MV-4-11 (cell line): ENCODE data around the gene NRAS.

Experiments
- DNase-seq: peaks from one replicate; lab custom pipeline; 2025; lab: John Stamatoyannopoulos, UW

The NRAS gene

GRCh38 chr1:114676115-114676514 is 40.5 kb downstream of the NRAS start:
- no peak for DNase-seq

DNA sequence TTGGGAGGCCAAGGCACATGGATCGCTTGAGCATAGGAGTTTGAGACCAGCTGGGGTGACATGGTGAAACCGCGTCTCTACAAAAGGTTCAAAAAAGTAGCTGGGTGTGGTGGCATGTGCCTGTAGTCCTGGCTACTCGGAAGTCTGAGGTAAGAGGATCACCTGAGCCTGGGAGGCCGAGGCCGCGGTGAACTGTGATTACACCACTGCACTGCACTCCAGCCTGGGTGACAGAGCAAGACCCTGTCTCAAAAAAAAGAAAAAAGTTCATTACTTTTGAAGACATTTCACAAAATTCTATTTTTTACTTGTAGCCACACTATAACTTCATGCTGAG is 44.7 kb downstream of the NRAS start:
- no peak for DNase-seq

GRCh38 chr1:114671011-114671938 is 45.3 kb downstream of the NRAS start:
- peak; percentile 9 for DNase-seq

DNA sequence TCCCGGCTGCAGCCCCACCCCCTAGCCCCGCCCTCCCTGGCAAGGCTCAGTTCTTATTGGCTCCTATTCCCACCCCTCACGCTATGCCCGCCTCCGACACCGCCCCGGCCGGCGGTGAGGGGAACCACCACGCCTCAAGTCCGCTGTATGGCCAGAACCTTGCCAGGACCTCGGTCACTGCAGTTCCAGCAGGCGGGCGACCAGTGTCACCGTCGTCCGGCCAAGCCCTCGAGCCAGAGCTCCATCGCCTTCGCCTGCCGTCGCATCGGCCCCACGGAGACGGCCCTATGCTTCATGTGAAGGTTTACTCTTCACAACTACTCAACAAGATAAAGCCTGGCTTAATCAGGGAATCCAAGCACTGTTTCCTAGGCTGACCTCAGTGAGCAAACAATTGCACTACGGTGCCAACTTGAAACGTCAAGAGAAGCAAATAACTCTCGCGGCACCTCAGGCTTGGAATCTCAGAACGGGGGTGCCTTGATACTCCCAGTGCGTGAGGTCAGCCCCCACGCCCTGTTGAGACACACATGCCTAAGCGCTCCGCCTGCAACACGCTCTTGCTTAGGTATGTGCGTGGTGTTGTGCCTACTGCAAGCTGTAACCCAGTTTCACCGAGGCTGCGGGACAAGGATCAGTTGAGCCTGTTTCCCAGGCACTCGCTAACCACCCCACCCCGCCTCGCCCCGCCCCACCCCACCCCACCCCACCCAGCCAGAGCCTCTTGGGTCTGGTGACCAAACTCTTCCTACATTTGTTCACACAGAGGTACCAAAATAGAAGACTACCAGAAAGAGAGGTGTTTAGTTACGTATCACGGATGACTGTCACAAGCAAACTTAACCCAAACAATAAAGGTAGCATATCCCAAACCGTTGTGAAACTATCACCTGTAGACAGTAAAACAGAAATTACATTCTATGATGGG is 46.2 kb downstream of the NRAS start:
- DNase-seq = peak; percentile 65

- DNase-seq = no peak
Measured at GRCh38 chr1:114669562-114670082, 46.9 kb downstream of the NRAS start, which contains the start of gene DENND2C. Gene DENND2C (minus strand): TSS chr1:114670049. CDS start chr1:114625984, 44,065 bp downstream.

DNA sequence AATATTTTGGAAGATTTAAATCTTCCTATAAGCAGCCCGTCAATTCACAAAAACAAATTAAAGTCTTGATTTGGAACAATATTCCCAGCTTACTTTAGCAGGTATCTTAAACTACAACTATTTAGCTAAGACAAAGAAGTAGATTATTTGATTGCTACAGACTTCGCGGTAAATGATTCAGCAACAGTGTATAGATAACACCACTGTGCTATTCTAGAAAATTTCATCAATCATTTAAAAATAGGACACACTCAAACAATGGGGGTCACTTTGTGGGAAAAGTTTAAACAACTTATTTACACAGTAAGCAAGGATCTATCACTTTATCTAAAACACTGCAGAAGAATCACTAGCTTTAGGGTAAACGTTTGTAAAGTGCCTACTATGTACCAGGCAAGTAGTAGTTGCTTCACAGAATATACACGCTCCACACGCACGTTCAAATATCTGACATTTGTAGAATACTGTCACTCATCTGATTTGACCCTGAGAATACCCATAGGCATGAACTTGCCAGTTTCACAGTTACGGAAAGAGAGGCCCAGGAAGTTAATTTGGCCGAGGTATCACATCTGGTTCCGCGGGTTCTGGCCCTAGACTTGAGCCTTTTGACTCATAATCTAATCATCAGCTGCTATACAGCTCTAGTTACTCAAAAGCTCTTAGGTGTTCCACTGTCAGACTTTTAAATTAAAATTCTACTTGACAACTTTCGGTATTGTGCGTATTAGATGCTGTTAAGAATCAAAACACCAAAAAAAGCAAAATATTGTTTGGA is 47.6 kb downstream of the NRAS start:
- no peak for DNase-seq

DNA sequence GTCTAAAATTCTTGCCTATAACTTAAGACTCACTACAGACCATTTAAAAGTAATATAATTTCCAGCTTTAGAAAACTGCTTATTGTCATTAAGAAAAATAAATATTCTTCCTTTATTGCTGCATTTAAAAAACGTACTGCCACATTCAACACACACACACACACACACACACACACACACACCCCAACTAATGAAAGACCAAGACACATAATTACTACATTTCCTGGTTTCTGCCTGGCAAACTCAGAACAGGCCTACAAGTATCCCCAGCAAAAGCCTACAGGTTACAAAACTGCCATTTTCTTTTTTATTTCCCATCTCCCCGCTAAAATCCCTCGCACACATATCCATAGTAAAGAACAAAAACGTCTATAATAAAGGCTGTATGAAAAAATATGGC is 48.2 kb downstream of the NRAS start:
- DNase-seq = no peak

DNA sequence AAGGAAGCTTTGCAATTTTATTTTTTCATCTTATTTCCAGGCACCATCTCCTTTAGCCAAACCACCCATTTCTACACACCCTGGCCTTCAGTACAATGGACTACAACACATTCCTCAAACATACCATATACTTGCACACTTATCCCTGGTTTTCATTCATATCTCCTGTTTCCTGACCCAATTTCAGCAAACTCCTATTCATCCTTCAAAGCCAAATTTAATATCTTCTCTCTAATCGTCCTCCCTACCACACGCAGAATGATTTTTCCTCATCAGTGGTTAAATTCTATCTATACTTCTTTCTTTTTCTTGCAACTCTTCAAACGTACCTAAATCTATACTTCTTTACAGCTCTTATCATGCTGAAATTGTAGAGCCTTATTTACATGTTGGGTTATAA is 49.6 kb downstream of the NRAS start:
- no peak for DNase-seq

GRCh38 chr1:114660238-114660637 is 56.3 kb downstream of the NRAS start:
- no peak for DNase-seq
